NOMO-1 treated with DMSO at 0.1 percent for 48 hours (cell line): ENCODE data around the gene ARHGEF10L.
A peak's percentile ranks its signal among the peaks of the same experiment; 100 is the strongest.
"Not testable (repeated sequence)": the region's sequence is repeated elsewhere in the genome, so short reads cannot be mapped to it uniquely, and the experiment has no call there.

Experiments used
- DNase-seq: peaks from one replicate; lab custom pipeline; 2025; ENCODE audit not compliant: unreplicated experiment; lab: John Stamatoyannopoulos, UW

The ARHGEF10L gene, protein sequence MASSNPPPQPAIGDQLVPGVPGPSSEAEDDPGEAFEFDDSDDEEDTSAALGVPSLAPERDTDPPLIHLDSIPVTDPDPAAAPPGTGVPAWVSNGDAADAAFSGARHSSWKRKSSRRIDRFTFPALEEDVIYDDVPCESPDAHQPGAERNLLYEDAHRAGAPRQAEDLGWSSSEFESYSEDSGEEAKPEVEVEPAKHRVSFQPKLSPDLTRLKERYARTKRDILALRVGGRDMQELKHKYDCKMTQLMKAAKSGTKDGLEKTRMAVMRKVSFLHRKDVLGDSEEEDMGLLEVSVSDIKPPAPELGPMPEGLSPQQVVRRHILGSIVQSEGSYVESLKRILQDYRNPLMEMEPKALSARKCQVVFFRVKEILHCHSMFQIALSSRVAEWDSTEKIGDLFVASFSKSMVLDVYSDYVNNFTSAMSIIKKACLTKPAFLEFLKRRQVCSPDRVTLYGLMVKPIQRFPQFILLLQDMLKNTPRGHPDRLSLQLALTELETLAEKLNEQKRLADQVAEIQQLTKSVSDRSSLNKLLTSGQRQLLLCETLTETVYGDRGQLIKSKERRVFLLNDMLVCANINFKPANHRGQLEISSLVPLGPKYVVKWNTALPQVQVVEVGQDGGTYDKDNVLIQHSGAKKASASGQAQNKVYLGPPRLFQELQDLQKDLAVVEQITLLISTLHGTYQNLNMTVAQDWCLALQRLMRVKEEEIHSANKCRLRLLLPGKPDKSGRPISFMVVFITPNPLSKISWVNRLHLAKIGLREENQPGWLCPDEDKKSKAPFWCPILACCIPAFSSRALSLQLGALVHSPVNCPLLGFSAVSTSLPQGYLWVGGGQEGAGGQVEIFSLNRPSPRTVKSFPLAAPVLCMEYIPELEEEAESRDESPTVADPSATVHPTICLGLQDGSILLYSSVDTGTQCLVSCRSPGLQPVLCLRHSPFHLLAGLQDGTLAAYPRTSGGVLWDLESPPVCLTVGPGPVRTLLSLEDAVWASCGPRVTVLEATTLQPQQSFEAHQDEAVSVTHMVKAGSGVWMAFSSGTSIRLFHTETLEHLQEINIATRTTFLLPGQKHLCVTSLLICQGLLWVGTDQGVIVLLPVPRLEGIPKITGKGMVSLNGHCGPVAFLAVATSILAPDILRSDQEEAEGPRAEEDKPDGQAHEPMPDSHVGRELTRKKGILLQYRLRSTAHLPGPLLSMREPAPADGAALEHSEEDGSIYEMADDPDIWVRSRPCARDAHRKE (N-terminal part only)

DNA sequence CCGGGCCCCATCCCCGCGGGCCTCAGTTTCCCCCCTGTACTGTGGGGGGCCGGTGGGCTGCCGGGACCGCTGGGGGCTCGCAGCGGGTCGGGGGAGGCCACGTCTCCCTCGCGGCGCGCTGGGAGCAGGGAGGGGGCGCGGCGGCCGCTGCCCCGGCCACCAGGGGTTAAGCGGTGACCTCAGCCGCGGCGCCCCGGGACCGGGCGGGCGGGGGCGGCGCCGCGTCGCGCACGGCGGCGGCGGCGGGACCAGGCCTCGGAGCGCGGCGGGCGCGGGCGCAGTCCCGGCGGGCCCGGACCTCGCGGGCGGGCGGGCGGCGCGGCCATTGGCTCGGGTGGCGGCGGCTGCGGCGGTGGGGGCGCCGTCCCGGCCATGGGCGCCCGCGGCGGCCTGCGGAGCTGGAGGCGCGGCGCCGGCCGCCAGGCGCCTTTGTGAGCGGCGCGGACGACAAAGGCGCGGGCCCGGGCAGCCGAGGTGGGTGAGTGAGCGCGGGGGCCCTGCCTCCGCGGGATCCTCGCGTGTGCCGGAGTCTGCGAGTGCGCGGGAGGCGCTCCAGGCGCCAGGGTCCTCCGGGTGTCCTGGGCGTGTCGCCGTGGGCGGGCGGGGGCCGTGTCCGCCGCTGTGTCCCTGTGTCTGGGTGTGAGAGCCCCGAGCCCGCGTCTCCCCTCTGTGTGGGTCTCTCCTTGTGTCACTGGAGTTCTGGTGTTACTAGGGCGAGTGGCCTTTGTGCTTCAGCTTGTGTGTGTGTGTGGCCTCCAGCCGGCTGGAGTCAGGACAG, at the start of gene ARHGEF10L:
ARHGEF10L (plus strand) TSS at position 222 of the 778 bp plus-strand sequence. CDS start 40,898 bp downstream, outside the sequence.
- peak; percentile 3 for DNase-seq

DNA sequence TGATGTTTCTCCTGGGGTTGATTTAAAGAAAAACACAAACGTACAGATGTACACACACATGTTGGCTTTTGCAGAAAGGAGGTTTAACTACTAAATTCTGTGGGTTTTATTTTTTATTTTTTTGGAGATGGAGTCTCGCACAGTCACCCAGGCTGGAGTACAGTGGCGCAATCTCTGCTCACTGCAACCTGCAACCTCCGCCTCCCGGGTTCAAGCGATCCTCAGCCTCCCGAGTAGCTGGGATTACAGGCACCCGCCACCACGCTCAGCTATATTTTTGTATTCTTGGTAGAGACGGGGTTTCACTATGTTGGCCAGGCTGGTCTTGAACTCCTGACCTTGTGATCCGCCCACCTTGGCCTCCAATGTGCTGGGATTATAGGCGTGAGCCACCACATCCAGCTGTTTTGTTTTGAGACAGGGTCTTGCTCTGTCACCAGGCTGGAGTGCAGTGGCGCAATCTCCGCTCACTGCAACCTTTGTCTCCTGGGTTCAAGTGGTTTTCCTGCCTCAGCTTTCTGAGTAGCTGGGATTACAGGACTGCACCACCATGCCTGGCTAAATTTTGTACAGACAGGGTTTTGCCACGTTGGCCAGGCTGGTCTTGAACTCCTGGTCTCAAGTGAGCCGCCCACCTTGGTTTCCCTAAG, 49.6 kb upstream of the ARHGEF10L start:
- DNase-seq: not testable (repeated sequence)

DNA sequence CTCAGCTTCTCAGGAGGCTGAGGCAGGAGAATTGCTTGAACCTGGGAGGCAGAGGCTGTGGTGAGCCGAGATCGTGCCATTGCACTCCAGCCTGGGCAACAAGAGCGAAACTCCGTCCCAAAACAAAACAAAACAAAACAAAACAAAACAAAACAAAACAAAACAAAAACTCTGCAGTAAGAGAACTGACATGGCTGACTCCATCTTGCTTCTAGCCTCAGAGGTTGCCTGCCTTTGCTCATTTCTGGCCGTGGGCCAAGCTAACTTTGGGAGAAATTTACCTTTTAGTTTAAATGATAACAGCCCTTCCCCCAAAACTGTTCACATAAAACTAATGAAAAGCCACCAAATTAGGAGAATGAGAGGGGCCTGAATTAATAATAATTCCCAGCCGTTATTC, 48.8 kb upstream of the ARHGEF10L start:
- not testable (repeated sequence) for DNase-seq

DNA sequence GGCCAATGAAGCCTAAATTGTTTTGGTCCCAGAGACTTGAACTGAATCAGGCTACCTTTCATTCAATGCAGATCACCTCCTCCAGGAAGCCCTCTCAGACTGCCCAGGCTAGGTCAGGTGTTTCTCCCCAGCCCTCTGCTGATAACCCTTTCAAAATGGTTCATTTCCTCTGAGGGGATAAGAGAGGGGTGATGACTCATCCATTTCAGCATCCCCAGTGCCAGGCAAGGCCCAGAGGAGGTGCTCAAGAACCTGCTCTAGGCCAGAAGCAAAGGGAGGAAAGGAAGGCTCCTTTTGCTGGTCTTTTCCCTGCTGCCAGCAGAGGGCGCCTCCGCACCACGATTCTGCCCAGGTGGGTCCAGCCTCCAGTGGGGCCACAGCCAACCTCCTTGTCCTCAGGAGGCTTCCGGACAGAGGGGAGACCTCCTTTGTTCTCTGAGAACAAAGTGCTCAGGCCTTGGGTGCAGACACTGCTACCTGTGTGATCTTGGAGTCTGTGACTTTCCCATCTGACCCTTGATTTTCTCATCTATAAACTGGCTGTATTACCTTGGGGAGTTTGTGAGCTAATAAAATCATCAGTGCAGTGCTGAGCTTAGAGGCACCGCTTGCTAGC, 45.3 kb upstream of the ARHGEF10L start:
- DNase-seq: peak; percentile 63

DNA sequence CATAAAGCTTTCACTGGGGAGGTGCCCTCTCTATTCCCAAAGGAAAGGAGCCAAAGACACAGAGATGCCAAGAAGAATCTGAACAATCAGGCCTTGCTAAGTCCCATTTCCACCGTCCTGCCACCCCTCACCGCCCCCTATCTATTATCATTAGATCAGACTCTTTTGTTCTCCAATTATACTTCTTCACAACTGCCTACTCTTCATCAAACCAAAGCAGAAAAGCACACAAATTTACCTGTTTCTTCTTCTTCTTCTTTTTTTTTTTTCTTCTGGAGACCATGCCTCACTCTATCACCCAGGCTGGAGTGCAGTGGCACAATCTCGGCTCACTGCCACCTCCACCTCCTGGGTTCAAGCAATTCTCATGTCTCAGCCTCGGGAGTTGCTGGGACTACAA, 43.1 kb upstream of the ARHGEF10L start:
- DNase-seq: no peak

DNA sequence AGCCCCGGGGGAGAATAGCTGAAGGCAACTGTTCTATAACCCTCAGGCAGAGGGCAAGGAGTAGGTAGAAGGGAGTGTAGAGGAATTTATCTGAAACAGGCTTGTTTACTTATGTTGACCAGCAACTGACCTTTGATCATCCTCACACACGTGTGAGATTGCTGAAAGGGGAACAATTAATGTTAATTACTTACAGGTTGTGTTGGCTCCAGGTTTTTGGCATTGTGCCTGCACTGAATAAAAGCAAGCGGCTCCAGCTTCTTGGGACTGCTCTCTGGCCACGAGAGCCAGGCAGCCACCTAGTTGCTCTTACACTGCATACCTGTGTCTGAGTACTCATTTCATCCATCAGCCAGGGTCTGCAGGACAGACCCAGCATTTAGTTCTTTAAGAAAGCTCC, 41.3 kb upstream of the ARHGEF10L start:
- no peak for DNase-seq

DNA sequence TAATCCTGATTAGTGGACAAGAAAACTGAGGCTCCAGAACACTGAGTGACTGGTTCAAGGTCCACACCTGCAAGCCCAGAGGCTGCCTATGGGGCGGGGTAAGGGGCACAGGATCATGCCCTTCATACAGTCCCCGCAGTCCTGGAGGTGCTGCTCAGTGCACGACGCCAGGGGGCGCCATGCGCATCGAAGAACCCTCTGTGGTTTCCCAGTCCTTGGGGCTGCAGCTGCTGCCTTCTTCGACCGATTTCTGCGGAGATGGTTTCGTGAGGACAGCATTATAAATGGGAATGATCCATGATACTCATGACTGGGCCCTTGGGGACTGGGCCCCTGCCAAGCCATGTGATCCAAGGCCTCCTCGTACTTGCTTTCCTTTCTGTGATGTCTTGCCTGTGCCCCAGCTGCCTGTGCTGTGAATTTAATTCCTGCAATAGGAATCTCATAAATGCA, 37.1 kb upstream of the ARHGEF10L start:
- peak; percentile 56 for DNase-seq

DNA sequence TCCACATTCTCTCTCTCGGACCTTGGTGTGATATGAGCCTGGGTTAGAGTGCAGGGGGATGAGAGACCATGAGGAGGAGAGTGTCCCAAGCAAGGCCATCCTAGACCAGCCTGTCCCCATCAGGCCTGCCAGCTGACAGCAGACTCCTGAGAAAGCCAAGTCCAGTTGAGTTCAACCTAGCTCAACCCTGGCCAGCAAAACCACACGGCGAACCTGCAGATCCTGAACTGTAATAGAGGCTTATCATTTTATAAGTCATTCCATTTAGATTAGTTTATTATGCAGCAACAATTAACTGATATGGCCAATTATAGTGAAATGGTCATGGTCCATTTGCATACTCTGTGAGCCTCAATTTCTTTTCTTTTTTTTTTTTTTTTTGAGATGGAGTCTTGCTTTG, 36.4 kb upstream of the ARHGEF10L start:
- DNase-seq: no peak

DNA sequence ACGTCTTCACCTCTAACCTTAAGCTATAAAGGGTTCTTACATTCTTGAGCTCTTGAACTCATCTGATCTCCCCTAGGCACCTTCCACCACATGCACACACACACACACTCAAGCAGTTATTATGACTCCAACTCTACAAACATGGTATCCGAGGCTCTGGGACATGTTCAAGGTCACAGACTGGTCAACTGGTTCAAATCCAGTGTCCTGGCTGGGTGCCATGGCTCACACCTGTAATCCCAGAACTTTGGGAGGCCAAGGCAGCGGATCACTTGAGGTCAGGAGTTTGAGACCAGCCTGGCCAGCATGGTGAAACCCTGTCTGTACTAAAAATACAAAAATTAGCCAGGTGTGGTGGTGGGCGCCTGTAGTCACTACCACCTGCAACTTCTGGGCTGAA, 32.3 kb upstream of the ARHGEF10L start:
- DNase-seq: not testable (repeated sequence)

DNA sequence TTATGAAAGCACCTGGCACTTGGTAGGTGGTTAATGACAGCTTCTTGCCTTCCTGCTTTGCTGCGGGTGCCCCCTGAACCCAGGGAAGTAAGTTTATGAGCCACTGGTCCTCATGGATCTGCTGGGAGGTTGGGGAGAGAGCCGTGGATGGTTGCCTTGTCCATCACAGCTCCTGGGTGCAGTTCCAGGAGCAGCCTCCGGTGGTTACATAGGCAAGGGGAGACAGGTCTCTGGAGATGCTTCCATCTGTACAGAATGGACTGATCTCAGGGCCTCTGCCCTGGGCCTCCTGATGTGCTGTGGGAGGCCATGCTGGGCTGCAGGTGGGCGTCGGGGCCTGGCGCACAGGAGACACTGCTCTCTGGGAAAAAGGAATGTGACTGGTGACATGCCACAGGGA, 31.6 kb upstream of the ARHGEF10L start:
- no peak for DNase-seq

DNA sequence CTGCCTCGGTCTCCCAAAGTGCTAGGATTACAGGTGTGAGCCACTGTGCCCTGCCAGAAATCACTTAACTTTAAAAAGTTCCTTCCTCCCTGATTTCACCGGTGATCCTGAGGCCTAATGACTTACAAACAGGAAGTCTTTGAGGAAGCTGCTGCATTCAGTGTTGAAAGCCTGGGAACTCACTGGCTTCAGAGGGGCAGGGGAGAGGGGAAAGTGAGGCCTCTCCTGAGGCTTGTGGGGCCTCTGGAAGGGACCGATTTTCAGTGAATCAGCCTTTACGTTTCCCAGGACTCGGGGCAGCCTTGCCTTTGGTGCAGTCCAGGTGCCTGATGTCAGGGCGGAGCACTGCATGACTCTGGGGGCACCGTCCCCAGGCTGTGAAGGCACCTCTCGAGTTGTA, 30.1 kb upstream of the ARHGEF10L start:
- DNase-seq: peak; percentile 53

DNA sequence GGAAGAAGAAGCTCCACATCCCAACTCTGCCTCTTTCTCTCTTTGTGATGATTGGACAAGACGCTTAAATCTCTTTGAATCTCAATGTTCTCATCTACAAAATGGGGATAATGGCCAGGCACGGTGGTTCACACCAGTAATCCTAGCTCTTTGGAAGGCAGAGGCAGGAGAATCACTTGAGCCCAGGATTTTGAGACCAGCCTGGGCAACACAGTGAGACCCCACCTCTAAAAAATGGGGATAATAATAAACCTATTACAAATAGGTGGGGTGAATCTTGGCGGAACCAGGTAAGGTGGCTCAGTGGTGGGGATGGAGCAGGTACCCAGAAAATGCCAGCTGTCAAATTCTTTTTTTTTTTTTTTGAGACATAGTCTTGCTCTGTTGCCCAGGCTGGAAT, 29.4 kb upstream of the ARHGEF10L start:
- DNase-seq: no peak

DNA sequence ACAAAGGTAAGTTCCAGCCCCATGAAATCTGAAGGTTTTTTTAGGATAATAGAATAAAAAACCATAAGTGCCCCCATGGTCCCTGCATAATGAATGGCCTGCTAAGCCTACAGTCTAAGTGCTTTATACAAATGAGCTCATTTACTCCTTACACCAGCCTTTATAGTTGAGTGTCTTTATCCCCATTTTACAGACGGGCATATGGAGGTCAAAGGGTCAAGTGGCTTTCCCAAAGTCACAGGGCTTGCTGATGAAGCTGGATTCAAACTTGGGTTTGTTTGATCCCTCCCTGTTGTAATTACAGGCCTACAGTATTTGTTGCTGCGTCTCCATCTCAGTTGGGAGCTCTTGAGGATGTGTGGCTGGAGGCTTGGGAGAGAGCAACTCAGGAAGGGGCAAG, 28.3 kb upstream of the ARHGEF10L start:
- no peak for DNase-seq

DNA sequence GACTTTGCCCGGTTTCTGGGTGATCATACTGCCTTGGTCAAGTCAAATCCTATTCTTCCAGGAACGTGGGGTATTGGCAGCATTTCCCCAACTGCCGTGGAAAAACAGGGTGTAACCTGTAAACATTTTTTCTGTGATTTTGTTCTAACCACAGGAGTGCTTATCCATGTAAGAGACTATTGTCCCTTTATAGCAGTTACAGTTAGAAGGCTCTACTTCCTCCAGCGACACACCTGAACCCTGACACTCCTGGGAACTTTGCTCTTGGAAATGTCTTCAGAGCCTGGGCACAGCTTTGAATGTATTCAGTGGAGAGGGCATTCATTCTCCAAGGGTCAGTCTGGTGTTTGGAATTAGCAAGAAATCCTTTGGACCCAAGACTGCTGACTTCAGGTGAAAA, 26.4 kb upstream of the ARHGEF10L start:
- no peak for DNase-seq

DNA sequence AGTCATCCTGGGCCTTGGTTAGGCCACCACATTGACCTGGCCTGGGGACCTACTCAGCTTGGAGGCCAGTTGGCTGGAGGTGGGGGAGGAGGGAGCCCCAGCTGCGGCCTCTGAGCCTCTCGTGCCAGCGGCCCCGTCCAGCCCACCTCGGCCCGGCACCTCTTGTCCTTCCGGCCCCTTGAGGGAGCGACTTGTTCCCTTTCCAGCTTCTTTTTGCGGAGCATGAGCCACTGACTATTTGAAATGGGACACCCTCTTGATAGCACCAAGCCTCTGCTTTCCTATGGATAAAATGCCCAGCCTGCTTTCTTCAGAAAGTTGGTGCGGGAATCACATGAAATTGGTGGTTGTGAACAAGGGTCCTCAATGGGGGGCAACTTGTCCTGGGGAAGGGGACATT, 24.7 kb upstream of the ARHGEF10L start:
- no peak for DNase-seq

DNA sequence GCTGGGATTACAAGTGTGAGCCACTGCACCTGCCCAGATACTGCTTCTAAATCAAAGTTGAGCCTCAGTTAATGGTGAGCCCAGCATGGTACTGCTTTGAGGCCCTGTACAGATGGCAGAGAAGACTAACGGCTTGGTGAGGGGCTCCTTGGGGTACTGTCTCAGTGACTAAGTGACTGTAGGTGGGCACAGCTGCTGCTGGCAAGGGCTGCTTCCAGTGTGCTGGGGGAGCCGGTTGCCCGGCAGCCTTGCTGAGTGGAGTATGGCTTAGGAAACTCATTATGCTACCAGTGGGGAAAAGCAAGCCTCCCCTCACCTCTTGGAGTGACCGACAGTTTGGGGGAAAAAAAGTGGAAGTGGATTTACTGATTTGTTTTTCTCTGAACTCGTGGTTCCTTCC, 23.6 kb upstream of the ARHGEF10L start:
- DNase-seq: peak; percentile 21

DNA sequence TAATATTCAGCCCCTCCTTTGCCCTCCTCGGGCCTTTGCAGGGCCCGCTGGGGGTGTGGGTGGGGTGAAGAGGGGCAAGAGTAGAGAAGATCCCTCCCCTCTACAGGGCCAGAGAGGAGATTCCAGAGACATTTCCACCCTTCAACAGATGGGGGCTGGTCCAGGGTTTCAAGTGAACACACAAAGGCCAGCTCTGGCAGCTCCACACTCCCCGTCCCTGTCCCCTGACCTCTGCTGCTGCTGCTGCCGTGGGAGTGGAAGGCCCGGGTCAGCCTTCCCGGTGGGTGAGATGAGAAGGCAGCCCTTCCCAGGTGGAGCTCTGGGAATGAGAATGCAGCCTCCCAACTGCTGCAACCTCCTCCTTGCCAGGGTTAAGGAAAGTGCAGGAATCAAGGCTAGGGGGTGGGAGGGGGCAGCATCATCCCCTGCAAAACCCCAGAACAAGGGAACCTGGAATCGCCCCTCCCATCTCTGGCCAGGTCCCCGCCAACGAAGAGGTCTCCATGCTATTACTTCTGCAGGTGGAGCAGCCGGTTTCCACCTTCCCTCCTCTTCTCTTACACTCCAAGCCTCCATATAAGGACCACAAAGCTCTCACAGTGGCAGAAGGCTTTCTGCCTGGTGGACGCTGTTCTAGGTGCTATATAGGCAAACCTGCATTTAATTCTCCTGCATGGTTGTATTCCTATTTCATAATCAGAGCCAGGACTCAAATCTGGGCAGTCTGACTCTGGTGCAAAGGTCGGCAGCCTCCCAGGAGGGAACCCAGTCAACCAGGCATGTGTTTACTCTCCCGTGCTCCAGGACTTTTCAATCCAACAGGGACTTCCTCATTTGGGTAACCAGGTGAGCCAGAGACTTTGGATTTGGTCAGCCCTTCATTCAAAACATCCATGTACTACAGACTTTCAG, 22.9 kb upstream of the ARHGEF10L start:
- DNase-seq: no peak

DNA sequence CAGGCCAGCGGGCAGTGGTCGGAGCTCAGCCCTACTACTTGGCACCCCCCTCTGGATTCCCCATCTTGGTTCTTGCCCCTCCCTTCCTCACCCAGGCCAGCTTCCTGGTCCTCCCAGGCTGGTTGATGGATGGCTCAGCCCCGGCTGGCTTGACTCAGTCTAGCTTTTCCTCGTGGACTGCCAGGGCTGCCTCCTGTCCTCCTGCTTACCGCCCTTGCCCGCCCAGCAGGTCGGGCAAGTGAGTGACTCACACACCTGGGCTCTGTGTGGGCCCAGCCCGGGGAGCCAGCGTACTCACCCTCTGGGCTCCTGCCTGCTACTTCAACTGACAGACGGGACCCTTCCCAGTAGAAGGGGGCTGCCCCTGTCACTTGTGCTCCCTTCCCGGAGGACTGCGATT, 19.5 kb upstream of the ARHGEF10L start:
- no peak for DNase-seq
